Fibroblast of mammary gland (primary cell): Measurements from ENCODE around the gene RPL35A.
"Not testable (repeated sequence)": the region's sequence is repeated elsewhere in the genome, so short reads cannot be mapped to it uniquely, and the experiment has no call there.

ENCODE experiments used
- DNase-seq: peaks from one replicate; pipeline ENCODE4 v3.0.0-alpha.2; 2010; ENCODE audit warnings: low read depth
- H3K4me3 ChIP-seq: 2 replicates; pipeline ENCODE4 v1.5.1; 2011; ENCODE audit warnings: low read depth, mild to moderate bottlenecking, low read length, moderate library complexity; ENCODE audit not compliant: control insufficient read depth
- CTCF ChIP-seq: conservative IDR thresholded peaks from 2 replicates; pipeline ENCODE4 v1.5.1; 2011; ENCODE audit warnings: low read depth, low read length, inconsistent platforms; ENCODE audit not compliant: control insufficient read depth, insufficient read depth

The RPL35A gene

GRCh38 chr3:197953881-197954280, 3.9 kb downstream of the RPL35A start:
- peak; percentile 88 for DNase-seq
- no peak overlapping the region for H3K4me3 ChIP-seq
- no peak for TF ChIP-seq CTCF

- no peak for DNase-seq
- no peak for TF ChIP-seq CTCF
- no peak overlapping the region for H3K4me3 ChIP-seq
Observed at GRCh38 chr3:197955892-197956477, 6.0 kb downstream of the RPL35A start.

GRCh38 chr3:197956626-197956988, 6.6 kb downstream of the RPL35A start:
- DNase-seq: no peak
- no peak for TF ChIP-seq CTCF
- no peak overlapping the region for H3K4me3 ChIP-seq

GRCh38 chr3:197957790-197958133, 7.8 kb downstream of the RPL35A start:
- no peak overlapping the region for H3K4me3 ChIP-seq
- no peak for DNase-seq
- TF ChIP-seq CTCF: no peak

- no peak for DNase-seq
- no peak for TF ChIP-seq CTCF
- H3K4me3 ChIP-seq: no peak overlapping the region
Observed at GRCh38 chr3:197958346-197958745, 8.4 kb downstream of the RPL35A start.

- H3K4me3 ChIP-seq, DNase-seq: not testable (repeated sequence)
Observed at GRCh38 chr3:197958848-197959247, 8.9 kb downstream of the RPL35A start.

- no peak for DNase-seq
- H3K4me3 ChIP-seq: peak overlapping the region; percentile 63
- TF ChIP-seq CTCF: no peak
Observed at GRCh38 chr3:197959500-197959890, 9.5 kb downstream of the RPL35A start.
